HG03442 (cell line): Measurements from ENCODE around the gene ELP2.

Source experiments
- ATAC-seq: cut with Tn5 transposase; IDR thresholded peaks from one replicate; pipeline ENCODE4 v1.9.1; 2021; ENCODE audit warnings: mild to moderate bottlenecking, moderate library complexity; ENCODE audit not compliant: unreplicated experiment

ELP2 gene

GRCh38 chr18:36212301-36213171 is 82.8 kb downstream of the ELP2 start:
- ATAC-seq, result no peak

- ATAC-seq, result no peak
Observed at GRCh38 chr18:36214811-36215210, 85.1 kb downstream of the ELP2 start.

- ATAC-seq, result no peak
Observed at GRCh38 chr18:36215577-36215976, 85.9 kb downstream of the ELP2 start.

GRCh38 chr18:36217348-36217747 is 87.6 kb downstream of the ELP2 start:
- ATAC-seq, result no peak

GRCh38 chr18:36229188-36229587 is 99.5 kb downstream of the ELP2 start:
- ATAC-seq, result no peak
